WI38 (cell line): ENCODE data around the gene PABPN1.

ENCODE experiments used
- H3K4me3 ChIP-seq: 2 replicates; pipeline ENCODE4 v1.5.1; 2011; ENCODE audit warnings: low read depth, mild to moderate bottlenecking, control low read depth, low read length
- TF ChIP-seq, protein P1 (sequence below): IDR thresholded peaks from 2 replicates; pipeline ENCODE4 v1.5.1; 2012; ENCODE audit warnings: low read depth, mild to moderate bottlenecking, control low read depth, low read length

PABPN1 gene

DNA sequence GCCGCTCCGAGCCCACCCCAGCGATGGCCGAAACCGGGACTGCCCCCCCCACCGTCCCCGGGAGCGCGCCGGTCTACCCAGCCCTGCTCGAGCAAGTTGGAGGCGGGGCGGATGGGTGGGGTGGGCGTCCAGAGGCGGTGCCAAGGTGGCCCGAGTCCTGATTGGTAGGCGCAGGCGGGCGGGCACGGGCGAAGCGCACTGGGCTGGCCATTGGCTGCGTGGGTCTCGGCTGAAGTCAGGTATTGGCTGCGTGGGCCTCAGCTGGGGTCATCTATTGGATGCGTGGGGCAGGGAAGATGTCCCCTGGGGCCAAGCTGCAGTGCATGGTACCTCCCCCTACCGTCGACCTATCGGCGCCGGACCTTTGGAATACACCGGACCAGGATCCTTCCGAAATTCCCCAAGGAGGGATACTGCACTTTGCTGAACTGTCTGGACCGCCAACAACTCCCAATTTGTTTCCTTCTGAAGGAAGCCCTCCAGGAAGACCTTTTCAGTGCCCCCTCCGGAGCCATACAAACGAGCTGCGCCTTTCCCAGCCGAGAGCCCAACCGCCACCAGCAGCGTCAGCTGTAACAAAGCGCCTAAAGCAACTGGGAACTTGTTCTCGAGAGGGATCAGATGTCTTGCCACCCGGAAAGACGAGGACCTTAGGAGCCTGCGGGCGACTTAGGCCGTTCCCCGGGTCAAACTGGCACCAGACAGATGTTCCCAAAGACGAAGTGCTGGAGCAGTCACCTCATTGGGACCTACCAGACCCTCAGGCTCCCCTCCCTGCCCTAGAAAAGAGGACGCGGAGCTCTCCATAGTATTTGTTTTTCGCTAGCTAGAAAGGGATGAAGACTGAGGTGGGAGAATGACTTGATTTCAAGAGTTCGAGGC, 35.0 kb upstream of the PABPN1 start, which contains the start of gene HOMEZ:
HOMEZ (minus strand) TSS at position 113 of the 882 bp plus-strand sequence. CDS start 180 bp downstream, outside the sequence.
- TF ChIP-seq, protein P1, sequence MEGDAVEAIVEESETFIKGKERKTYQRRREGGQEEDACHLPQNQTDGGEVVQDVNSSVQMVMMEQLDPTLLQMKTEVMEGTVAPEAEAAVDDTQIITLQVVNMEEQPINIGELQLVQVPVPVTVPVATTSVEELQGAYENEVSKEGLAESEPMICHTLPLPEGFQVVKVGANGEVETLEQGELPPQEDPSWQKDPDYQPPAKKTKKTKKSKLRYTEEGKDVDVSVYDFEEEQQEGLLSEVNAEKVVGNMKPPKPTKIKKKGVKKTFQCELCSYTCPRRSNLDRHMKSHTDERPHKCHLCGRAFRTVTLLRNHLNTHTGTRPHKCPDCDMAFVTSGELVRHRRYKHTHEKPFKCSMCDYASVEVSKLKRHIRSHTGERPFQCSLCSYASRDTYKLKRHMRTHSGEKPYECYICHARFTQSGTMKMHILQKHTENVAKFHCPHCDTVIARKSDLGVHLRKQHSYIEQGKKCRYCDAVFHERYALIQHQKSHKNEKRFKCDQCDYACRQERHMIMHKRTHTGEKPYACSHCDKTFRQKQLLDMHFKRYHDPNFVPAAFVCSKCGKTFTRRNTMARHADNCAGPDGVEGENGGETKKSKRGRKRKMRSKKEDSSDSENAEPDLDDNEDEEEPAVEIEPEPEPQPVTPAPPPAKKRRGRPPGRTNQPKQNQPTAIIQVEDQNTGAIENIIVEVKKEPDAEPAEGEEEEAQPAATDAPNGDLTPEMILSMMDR, result no peak

DNA sequence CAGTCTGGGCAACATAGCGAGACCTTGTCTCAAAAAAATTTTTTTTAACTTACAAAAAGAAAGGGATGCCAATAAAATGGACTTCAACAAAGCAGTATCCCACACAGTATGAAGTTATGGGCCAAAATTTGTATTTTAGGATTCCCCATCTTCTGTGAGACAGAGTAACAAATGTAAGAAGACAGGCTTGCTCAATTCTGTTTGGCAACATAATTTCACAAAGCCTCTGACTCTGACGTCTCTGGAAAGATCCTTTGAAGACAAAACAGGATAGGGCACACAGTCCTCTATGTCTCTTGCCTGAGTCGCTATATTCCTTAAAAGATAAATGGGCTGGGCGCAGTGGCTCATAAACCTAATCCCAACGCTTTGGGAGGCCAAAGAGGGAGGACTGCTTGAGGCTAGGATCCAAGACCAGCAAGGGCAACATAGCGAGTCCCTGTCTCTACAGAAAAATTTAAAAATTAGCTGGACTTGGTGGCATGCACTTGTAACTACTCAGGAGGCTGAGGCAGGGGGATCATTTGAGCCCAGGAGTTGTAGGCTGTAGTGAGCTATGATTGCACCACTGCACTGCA, 34.3 kb upstream of the PABPN1 start:
- TF ChIP-seq, protein P1, result no peak
- peak overlapping the region; percentile 93 for H3K4me3 ChIP-seq

More for the DNA sequence above, 35.0 kb upstream of the PABPN1 start, which contains the start of gene HOMEZ:
- H3K4me3 ChIP-seq, result peak within 1 kb of the TSS; percentile 93

DNA sequence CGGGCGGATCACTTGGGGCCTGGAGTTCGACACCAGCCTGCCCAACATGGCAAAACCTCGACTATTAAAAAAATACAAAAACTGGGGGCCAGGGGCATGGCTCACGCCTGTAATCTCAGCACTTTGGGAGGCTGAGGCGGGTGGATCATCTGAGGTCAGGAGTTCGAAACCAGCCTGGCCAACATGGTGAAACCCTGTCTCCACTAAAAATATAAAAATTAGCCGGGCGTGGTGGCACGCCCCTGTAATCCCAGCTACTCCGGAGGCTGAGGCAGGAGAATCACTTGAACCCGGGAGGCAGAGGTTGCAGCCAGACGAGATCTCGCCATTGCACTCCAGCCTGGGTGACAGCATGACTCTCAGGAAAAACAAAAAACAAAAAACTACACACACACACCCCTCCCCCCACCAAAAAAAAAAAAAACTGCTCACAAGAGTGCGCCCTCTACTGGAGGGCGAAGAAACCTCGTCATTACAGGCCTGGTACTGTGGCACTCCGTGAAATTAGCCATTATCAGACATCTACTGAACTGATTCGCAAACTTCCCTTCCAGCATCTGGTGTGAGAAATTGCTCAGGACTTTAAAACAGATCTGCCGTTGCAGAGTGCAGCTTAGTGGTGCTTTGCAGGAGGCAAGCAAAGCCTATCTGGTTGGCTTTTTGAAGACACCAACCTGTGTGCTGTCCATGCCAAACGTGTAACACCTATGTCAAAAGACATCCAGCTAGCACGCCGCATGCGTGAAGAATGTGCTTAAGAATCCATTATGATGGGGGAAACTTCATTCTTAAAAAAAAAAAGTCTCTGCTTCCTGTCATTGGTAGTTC, 26.3 kb upstream of the PABPN1 start:
- H3K4me3 ChIP-seq, result no peak overlapping the region
- TF ChIP-seq, protein P1, result peak; percentile 87

DNA sequence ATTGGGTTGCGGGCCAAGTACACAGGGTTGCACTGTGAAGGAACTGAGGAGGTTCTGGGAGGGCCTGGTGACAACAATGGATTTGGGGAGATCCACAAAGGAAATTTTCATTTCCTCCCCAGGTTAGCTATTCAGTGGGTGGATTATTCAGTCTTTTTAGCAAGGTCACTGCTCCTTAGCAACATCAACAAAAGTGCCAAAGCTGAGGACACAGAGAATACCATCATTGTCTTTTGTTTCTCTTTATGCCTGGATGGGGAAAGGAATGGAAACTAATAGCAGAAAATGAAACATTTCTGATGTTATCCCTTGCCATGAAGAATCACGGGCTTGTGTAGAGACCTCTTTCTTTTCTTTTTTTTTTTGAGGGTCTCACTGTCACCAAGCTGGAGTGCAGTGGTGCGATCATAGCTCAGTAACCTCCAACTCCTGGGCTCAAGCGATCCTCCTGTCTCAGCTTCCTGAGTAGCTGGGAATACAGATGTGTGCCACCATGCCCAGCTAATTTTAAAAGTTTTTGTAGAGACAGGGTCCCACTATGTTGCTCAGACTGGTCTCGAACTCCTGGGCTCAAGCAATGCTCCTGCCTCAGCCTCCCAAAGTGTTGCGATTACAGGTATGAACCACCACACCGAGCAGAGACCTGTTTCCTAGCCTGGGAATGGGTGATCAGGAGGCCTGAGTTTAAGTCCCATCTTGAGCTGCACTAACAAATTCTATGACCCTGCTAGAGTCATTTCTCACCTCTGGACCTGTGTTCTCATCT, 25.1 kb upstream of the PABPN1 start:
- TF ChIP-seq, protein P1, result no peak
- no peak overlapping the region for H3K4me3 ChIP-seq

DNA sequence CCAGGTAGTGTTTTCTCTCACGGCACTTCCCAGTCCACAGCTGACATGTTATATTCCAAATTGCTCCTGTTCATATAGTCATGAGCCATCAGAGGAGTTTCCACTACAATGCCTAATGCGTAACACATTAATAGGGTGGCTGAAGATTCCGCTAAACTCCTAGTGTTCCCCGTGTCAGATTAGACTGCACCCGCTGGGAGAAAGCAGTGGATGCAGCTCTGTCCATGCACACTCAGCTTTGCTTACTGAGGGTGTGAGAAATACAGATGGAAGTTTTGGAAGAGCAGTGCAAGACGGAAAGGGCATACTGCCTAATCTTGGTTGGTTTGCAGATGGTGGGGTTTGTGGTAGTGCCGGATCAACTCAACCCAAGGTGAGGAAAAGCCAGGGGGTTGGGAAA, 24.2 kb upstream of the PABPN1 start:
- no peak overlapping the region for H3K4me3 ChIP-seq
- TF ChIP-seq, protein P1, result no peak

DNA sequence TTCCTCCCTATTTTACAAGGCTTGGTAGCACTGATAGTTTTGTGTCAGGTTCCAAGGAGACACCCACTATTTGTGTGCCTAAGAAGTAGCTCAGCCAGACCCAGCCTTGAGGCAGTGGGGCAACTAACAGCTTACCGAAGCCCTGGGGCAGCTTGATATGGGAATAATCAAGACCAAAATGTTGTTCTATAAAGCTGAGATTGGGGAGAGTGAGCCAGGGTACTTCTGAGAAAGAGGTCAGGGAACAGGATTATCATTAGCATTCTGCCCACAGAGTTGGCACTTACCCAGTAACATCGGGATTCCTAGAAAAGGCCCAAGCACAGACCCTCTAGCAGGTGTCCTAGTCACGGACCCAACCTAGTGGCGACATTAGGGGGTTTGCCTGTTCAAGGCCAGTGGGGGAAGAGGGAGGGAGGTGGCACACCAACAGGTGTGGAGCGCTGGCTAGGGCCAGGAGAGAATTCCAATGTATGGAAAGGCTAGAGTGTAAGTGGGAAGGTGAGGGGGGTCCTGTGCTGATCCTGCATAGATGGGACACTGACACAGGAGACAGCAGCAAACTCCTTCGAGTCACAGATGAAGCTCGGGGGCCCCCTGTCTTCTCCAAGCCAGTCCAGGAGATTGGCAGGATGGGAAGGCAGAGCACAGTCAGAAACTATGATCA, 23.5 kb upstream of the PABPN1 start:
- H3K4me3 ChIP-seq, result no peak overlapping the region
- TF ChIP-seq, protein P1, result no peak
